ENCODE measurements around the gene WWOX.

The WWOX gene

GRCh38 chr16:78155791-78156345 lies 56.4 kb downstream of the WWOX start:
- H3K9me3 ChIP-seq (ENCODE audit: insufficient read depth, low read length, severe bottlenecking), result peaks cover 3% of the 10 kb centered on the region
- no peak for ATAC-seq (ENCODE audit: insufficient read depth, low read depth)
- no peak overlapping the region for H3K4me3 ChIP-seq (ENCODE audit: low read depth in 1 of 2, low read length in 2 of 2)

GRCh38 chr16:78161023-78161729 lies 61.7 kb downstream of the WWOX start:
- peaks cover 7% of the 10 kb centered on the region; the same call in 1 of the 2 replicates for H3K36me3 ChIP-seq (ENCODE audit: insufficient read depth, low read length)
- peaks cover 6% of the 10 kb centered on the region for H3K9me3 ChIP-seq (ENCODE audit: insufficient read depth, low read length, severe bottlenecking)

More at GRCh38 chr16:78155791-78156345, 56.4 kb downstream of the WWOX start:
- Histone ChIP-seq H3K79me2 (ENCODE audit: insufficient read depth, low read length) (no peaks in the 10 kb centered on the region), H3K36me3 (ENCODE audit: insufficient read depth, low read length) (no peaks in the 10 kb centered on the region), H3K4me1 (ENCODE audit: insufficient read depth, low read length) (no peaks in the 10 kb centered on the region), H3K27ac (ENCODE audit: low read length) (no peak overlapping the region), H3K27me3 (ENCODE audit: insufficient read depth, low read length, poor library complexity) (no peaks in the 10 kb centered on the region), H4K20me1 (ENCODE audit: insufficient read depth, low read length) (no peaks in the 10 kb centered on the region), H3K4me2 (ENCODE audit: insufficient read depth, low read length) (no peak overlapping the region), H3K9ac (ENCODE audit: low read depth, low read length) (no peak overlapping the region), H2AFZ (ENCODE audit: low read depth, low read length) (no peak overlapping the region)
- DNase-seq, result no peak
- no peak for TF ChIP-seq EZH2 (IDR thresholded peaks at IDR 0.05; ENCODE audit: borderline replicate concordance, low read depth, low read length, severe bottlenecking)
- TF ChIP-seq, protein P1, sequence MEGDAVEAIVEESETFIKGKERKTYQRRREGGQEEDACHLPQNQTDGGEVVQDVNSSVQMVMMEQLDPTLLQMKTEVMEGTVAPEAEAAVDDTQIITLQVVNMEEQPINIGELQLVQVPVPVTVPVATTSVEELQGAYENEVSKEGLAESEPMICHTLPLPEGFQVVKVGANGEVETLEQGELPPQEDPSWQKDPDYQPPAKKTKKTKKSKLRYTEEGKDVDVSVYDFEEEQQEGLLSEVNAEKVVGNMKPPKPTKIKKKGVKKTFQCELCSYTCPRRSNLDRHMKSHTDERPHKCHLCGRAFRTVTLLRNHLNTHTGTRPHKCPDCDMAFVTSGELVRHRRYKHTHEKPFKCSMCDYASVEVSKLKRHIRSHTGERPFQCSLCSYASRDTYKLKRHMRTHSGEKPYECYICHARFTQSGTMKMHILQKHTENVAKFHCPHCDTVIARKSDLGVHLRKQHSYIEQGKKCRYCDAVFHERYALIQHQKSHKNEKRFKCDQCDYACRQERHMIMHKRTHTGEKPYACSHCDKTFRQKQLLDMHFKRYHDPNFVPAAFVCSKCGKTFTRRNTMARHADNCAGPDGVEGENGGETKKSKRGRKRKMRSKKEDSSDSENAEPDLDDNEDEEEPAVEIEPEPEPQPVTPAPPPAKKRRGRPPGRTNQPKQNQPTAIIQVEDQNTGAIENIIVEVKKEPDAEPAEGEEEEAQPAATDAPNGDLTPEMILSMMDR (IDR thresholded peaks at IDR 0.05; ENCODE audit: borderline replicate concordance, extremely low read depth, low read length, poor library complexity, severe bottlenecking), result no peak

GRCh38 chr16:78163772-78164670 lies 64.6 kb downstream of the WWOX start:
- Histone ChIP-seq H3K36me3 (ENCODE audit: insufficient read depth, low read length) (peaks cover 10% of the 10 kb centered on the region; the same call in 1 of the 2 replicates), H3K79me2 (ENCODE audit: insufficient read depth, low read length) (no peaks in the 10 kb centered on the region), H3K27ac (ENCODE audit: low read length) (no peak overlapping the region), H2AFZ (ENCODE audit: low read depth, low read length) (no peak overlapping the region), H3K4me1 (ENCODE audit: insufficient read depth, low read length) (no peaks in the 10 kb centered on the region), H3K9me3 (ENCODE audit: insufficient read depth, low read length, severe bottlenecking) (peaks cover 6% of the 10 kb centered on the region), H3K4me3 (ENCODE audit: low read depth in 1 of 2, low read length in 2 of 2) (no peak overlapping the region), H3K9ac (ENCODE audit: low read depth, low read length) (no peak overlapping the region), H3K4me2 (ENCODE audit: insufficient read depth, low read length) (no peak overlapping the region), H4K20me1 (ENCODE audit: insufficient read depth, low read length) (no peaks in the 10 kb centered on the region), H3K27me3 (ENCODE audit: insufficient read depth, low read length, poor library complexity) (no peaks in the 10 kb centered on the region)
- no peak for DNase-seq
- no peak for TF ChIP-seq EZH2 (IDR thresholded peaks at IDR 0.05; ENCODE audit: borderline replicate concordance, low read depth, low read length, severe bottlenecking)
- TF ChIP-seq, protein P1 (IDR thresholded peaks at IDR 0.05; ENCODE audit: borderline replicate concordance, extremely low read depth, low read length, poor library complexity, severe bottlenecking), result no peak
- ATAC-seq (ENCODE audit: insufficient read depth, low read depth), result no peak

More at GRCh38 chr16:78161023-78161729, 61.7 kb downstream of the WWOX start:
- no peak overlapping the region for H2AFZ ChIP-seq (ENCODE audit: low read depth, low read length)
- H3K27ac ChIP-seq (ENCODE audit: low read length), result no peak overlapping the region
- H3K79me2 ChIP-seq (ENCODE audit: insufficient read depth, low read length), result no peaks in the 10 kb centered on the region
- H3K9ac ChIP-seq (ENCODE audit: low read depth, low read length), result no peak overlapping the region
- TF ChIP-seq, protein P1 (IDR thresholded peaks at IDR 0.05; ENCODE audit: borderline replicate concordance, extremely low read depth, low read length, poor library complexity, severe bottlenecking), result no peak
- ATAC-seq (ENCODE audit: insufficient read depth, low read depth) (no peak), DNase-seq (no peak)
- H3K4me2 ChIP-seq (ENCODE audit: insufficient read depth, low read length), result no peak overlapping the region
- H3K4me3 ChIP-seq (ENCODE audit: low read depth in 1 of 2, low read length in 2 of 2), result no peak overlapping the region
- no peaks in the 10 kb centered on the region for H3K27me3 ChIP-seq (ENCODE audit: insufficient read depth, low read length, poor library complexity)
- no peaks in the 10 kb centered on the region for H3K4me1 ChIP-seq (ENCODE audit: insufficient read depth, low read length)
- H4K20me1 ChIP-seq (ENCODE audit: insufficient read depth, low read length), result no peaks in the 10 kb centered on the region
